NCI-H774 (cell line): ENCODE results near the gene DSTN.

Source experiments
- DNase-seq: peaks from one replicate; lab custom pipeline; 2025; lab: John Stamatoyannopoulos, UW

DSTN gene

GRCh38 chr20:17624551-17625245 is 54.8 kb downstream of the DSTN start:
- no peak for DNase-seq

- DNase-seq = no peak
Observed at GRCh38 chr20:17625246-17626051, 55.6 kb downstream of the DSTN start.

GRCh38 chr20:17626217-17627007 is 56.5 kb downstream of the DSTN start:
- DNase-seq = no peak

GRCh38 chr20:17627101-17627955 is 57.5 kb downstream of the DSTN start:
- DNase-seq = no peak

- no peak for DNase-seq
Observed at GRCh38 chr20:17628101-17628841, 58.4 kb downstream of the DSTN start.

- no peak for DNase-seq
Observed at GRCh38 chr20:17629025-17629424, 59.1 kb downstream of the DSTN start.

- DNase-seq = no peak
Observed at GRCh38 chr20:17629678-17630089, 59.8 kb downstream of the DSTN start.

- no peak for DNase-seq
Observed at GRCh38 chr20:17630151-17630805, 60.4 kb downstream of the DSTN start.

- no peak for DNase-seq
Observed at GRCh38 chr20:17630806-17631195, 60.9 kb downstream of the DSTN start.

GRCh38 chr20:17631576-17632319 is 61.9 kb downstream of the DSTN start:
- no peak for DNase-seq

- DNase-seq = no peak
Observed at GRCh38 chr20:17633221-17633849, 63.5 kb downstream of the DSTN start.

GRCh38 chr20:17633850-17634500 is 64.1 kb downstream of the DSTN start:
- DNase-seq = no peak

GRCh38 chr20:17634661-17635331 is 64.9 kb downstream of the DSTN start:
- no peak for DNase-seq

- DNase-seq = no peak
Observed at GRCh38 chr20:17635332-17636244, 65.7 kb downstream of the DSTN start.

- no peak for DNase-seq
Observed at GRCh38 chr20:17636523-17637412, 66.9 kb downstream of the DSTN start.

- no peak for DNase-seq
Observed at GRCh38 chr20:17637413-17637780, 67.5 kb downstream of the DSTN start.
